NCI-H2107 (cell line): ENCODE data around the gene PLAGL1.
"Not testable (repeated sequence)": the region's sequence is repeated elsewhere in the genome, so short reads cannot be mapped to it uniquely, and the experiment has no call there.

Experiments
- DNase-seq: peaks from one replicate; lab custom pipeline; 2025; lab: John Stamatoyannopoulos, UW

Gene PLAGL1

DNA sequence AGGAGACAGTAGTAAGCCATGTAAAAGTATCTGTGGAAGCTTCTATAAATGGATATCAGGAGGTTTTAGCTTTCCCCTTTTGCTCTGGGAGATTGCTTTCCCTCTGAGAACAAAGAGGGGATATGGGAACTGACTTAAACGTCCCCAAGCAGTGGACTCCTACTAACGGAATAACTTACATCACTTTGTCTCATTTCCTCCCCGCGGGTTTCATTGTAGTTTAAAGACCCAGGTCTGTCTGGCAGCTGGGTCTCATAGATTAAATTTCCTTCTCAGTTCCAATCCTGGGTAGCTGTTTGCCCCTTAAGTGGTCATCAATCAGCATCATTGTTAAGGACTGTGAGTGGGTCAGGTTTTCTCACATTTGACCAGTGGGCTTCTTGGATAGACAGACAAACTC lies 68.7 kb downstream of the PLAGL1 start:
- DNase-seq = no peak

DNA sequence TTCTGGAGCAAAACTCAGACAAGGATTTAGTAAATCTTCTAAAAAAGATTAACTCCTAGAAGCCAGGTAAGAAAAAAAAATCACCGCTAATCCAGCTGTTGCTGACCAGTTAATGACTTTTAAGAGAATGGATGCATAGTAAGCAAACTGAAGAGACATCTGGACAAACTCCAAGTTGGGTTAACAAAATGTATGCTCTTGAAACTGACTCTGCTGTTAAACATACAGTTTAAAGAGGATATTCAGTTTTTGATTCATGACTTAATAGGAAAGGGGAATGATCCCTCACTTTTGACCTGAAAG lies 70.4 kb downstream of the PLAGL1 start:
- no peak for DNase-seq

DNA sequence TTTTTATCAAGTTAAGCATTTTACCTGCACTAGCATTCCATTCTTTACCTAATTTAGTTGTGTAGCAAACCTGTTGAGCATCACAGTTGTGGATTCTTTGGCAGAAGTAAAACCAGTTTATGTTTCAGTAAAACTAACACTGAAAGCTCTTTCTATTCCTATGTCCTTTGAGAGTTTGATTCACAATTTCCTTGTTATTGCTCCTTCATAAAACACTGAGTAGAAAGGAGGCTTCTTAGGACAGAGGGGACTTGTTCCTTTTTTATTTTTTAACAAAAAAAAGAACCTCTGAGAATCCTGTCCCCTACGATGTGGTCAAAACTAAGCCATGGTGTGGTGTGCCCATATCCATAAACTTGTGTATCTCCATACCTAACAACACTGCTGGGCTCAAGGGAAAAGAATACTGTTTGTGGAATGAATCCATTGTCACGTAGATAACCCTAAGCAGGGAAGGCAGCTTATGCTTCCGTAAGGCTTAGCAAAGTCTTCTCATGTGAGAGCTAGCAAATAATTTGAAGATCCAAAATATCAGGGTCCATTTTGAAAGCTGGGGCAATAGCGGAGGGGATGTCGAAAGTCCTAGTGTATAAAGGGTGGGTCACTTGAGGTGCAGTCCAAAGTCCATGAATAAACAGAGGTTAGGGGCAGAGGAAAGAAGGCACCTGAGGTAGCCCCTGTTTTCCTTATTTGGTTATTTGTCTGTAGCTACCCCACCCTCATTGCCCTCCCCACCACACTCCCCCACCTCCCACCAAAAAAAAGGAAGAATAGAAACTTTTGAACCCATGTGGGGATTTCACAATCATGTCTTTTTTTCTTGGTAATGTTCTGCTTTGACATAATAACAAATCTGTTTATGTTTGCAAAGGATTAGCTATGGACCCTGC lies 71.0 kb downstream of the PLAGL1 start:
- DNase-seq = no peak

DNA sequence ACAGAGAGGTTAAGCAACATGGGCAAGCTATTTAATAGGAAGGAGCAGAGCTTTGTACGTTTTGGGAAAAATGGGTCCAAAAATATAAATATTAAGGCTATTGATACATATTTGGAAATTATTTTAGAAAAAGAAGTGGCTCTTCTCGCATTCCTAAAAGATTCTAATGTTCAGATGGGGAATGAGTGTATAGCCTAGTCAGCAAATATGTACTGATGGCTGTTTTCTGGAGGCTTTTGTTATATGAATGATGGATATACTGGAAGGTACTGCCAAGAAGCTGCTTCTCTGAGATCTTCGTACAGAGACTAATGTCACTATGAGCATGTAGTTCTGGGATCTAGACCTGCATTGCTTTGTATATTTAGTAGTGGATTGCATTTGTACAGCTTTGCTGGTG lies 71.7 kb downstream of the PLAGL1 start:
- DNase-seq = no peak

DNA sequence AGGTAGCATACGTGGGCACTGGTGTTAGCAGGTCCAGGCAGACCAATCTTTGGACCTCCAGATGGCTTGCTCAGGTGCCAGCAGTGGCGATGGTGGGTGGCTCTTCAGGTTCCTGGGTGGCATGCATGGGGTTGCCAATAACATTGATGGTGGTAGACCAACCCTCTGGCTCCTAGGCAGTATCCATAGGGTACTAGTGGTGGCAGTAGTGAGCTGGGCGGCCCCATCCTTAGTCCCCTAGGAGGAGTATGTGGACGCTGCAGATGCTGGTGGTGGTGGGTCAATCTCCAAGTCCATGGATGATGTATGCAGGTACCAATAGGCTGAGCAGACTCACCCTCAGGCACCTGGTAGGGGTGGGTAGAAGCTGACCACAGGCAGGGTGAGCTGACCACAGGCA lies 73.2 kb downstream of the PLAGL1 start:
- DNase-seq = no peak

DNA sequence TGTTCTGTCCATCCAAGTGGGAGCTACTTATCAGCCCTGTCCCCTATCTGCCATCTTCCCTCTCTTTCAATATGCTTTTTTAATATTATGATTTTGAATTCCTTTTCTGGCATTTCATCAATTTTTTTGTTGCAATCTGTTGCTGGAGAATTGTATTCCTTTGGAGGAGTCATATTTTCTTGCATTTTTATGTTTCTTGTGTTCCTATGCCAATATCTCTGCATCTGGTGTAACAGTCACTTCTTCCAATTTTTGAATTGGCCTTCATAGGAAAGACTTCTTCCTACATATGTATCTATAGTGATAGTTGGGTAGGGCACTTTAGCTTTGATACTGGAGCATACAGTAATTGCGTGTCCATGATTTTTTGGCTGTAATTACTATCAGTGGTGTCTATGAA lies 73.7 kb downstream of the PLAGL1 start:
- no peak for DNase-seq

DNA sequence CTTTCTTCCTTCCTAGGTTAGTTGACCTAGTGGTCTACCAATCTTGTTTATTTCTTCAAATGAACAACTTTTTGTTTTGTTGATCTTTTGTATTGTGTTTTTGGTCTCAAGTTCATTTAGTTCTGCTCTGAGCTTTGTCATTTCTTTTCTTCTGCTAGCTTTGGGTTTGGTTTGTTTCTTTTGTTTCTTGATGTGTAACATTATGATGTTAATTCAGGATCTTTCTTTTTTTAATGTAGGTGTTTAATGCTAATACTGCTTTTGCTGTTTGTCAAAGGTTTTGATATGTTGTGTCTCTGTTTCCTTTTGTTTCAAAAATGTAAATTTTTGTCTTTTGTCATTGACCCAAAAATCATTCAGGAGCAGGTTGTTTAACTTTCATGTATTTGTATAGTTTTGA lies 78.1 kb downstream of the PLAGL1 start:
- no peak for DNase-seq

DNA sequence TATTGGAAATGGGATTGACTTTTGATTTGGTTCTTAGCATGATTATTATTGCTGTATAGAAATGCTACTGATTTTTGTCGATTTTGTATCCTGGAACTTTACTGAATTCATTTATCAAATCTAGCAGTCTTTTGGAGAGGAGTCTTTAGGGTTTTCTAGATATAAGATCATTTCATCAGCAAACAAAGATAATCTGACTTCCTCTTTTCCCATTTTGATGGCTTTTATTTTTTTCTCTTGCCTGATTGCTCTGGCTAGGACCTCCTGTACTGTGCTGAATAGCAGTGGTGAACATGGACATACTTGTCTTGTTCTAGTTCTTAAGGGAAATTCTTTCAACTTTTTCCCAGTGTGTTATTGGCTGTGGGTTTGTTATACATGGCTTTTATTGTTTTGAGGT lies 79.2 kb downstream of the PLAGL1 start:
- no peak for DNase-seq

DNA sequence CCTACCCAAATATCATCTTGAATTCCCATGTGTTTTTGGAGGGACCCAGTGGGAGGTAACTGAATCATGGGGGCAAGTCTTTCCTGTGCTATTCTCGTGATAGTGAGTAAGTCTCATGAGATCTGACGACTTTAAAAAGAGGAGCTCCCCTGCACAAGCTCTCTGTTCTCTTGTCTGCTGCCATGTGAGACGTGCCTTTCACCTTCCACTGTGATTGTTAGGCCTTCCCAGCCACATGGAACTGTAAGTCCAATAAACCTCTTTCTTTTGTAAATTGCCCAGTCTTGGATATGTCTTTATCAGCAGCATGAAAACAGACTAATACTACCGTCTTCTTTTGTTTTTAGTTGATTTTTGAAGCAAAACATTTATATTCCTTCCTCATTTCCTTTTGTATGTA lies 91.0 kb downstream of the PLAGL1 start:
- DNase-seq = not testable (repeated sequence)

DNA sequence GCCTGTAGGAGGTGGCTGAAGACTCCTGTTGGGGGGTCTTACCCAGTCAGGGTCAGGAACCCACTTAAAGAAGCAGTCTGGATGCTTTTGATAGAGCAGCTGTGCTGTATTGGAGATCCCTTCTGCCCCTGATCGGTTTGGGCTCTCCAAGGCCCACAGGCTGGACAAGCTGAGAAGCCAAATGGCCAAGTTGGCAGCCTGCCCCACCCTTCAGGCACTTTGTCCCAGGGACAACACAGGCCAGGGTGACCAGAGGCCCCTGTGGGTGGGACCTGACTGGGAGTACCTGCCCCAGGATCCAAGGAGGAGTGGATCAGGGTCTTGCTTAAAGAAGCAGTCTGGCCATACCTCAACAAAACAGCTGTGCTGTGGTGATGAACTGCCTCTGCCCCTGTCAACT lies 95.4 kb downstream of the PLAGL1 start:
- DNase-seq = no peak

DNA sequence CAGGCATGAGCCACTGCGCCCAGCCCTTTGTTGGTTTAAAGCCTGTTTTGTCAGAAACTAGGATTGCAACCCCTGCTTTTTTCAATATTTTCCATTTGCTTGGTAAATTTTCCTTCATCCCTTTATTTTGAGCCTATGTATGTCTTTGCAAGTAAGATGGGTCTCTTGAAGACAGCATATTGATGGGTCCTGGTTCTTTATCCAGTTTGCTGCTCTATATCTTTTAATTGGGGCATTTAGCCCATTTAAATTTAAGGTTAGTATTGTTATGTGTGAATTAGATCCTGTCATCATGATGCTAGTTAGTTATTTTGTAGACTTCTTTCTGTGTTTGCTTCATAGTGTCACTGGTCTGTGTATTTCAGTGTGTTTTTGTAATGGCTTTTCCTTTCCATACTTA lies 97.0 kb downstream of the PLAGL1 start:
- no peak for DNase-seq

DNA sequence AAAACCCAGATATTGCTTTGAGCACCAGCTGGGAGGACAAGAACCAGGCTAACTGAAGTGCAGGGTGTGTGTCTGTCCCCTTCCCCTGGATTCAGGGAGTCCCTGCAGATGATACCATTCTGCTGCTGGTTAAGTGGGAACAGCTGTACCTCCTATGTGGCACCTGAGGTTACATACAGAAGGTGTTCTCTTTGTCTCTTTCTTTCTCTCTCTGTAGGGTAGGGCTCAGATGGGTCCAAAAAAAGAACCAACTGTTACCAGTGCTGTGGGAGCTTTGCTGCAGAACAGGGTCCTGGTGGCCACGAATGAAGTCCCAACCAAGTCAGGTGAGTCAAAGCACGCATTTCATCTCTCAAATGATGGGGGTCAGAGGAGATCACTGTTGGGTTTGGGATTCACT lies 105.2 kb downstream of the PLAGL1 start:
- DNase-seq = no peak

DNA sequence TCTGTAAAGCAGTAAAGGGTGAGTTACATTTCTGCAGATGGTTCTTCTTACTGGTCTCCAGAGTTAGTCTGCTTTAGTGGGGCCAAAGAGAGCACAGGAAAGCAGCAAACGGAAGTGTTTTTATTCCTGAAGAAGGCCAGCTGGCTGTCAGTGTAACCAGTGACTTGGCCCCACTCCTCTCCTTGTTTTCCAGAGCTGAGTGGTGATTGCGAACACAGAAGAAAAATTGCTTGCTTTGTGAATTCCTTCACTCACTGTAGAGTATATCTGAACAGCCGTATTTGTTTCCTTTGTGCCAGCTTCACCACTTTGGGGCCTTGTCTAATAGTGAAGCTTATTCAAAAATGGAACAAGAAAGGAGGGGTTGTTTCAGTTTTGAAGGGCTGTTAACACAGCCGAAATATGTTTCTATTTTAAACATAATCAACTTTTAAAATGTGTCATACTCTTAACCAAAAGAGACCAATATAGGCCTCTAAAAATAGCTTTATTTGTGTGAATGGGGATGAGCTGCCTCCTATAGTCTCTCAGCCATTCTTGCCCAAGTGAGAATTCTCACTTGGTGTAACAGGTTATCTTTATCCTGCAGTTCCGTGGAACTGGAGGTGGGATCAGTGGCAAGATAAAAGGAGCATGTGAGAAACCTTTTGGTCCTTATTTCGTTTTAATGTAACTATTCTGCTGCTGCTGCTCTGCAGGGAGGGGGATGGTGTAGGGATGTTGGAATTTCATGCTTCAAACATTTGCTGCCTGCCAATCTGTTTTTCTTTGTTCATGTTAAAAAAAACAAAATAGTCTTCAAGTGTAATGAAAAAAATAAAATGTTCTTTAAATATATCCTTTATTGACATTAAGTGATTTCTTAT lies 105.9 kb downstream of the PLAGL1 start:
- DNase-seq = no peak

DNA sequence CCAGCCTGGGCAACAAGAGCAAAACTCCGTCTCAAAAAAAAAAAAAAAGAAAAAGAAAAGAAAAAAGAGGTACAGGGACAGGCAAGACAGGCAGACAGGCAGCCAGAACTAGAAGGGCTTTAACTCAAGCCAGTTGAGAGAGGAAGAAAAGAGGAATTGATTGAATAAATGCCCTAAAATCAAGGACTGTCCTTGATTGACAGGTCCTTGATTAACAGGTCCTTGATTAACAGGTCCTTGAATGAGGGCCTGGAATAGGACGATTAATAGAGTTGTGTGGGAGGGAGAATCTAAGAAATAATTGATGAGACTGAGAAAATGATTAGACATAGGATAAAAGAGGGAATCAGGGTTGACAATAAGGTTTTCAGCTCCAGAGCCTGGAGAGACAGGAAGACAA lies 107.7 kb downstream of the PLAGL1 start:
- DNase-seq = no peak

DNA sequence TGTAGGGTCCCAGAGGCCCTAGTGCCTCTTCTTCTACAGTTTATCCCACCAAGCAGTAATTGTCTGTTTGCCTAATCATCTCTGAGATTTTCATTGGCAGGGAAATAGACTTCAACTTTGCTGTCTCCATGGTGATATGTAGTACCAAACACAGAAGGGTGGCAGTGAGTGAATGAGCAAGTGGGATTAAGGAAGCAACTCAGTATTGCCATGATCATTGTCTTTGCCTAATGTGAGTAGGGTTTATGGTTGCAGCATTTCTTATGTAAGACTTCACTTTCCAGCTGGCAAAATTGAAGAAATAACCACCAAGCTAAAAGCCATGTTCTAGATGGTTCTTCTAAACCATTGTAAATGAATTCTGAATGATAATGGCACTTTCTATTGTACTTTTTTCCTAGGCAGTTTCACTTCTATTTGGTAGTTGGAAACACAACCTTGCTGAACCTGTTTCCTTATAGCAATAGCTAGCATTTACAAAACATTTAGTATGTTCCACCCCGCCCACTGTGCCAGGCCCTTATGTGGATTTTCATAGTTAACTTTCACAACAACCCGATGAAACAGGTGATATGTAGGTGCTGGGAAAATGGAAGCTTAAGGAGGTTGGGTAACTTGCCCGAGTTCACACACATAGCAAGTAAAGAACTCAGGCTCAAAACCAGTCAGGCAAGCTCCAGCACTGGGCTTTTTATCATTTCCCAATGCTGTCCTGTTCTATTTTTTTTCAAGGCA lies 111.8 kb downstream of the PLAGL1 start:
- no peak for DNase-seq

DNA sequence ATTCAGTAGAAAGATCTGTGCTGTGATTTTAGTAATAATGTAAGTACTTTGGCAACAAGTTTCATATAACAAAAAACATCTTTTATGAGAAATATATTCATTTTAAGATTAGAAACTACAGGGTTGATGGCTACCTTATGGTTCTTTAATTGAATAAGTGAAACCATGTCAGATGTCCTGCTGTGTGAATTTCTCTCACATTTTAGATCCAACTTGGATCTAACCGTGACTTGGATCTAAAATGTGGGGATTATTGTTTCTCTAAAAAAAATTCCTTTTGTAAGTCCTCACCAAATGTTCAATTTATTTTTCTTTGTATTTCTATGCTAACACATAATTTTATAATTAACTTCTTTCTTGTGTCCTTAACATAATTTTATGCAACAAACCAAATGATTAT lies 113.4 kb downstream of the PLAGL1 start:
- no peak for DNase-seq
